GM12878 (cell line): ENCODE data around the gene PPP1R10. TPM values are rescaled to one million over a fixed set of nuclear protein-coding genes. Genes with fewer than 3 reads are reported as not detected.

Experiments
- ATAC-seq: fragments of 200-7000 bp; cut with Tn5 transposase; 3 replicates; pipeline ENCODE4 v1.9.1; 2020; ENCODE audit warnings: mild to moderate bottlenecking, moderate library complexity
- BruUV-seq: library from RNA; stranded (reverse); fragments of 400-500 nt; replicated peaks from 2 replicates; lab custom pipeline; 2021; lab: Mats Ljungman, UMichigan
- CTCF ChIA-PET: fragments of 300-600 bp; sonication (Branson Sonifier 250); formaldehyde crosslinking; extraction: SDS; loops from one replicate; lab custom pipeline; 2021; ENCODE audit warnings: inconsistent platforms; lab: Yijun Ruan, JAX
- POLR2A ChIA-PET: fragments of 350-600 bp; formaldehyde crosslinking; extraction: SDS; loops from one replicate; lab custom pipeline; 2021; ENCODE audit warnings: inconsistent platforms; lab: Charles Lee
- RAD21 ChIA-PET: fragments of 300-600 bp; sonication (Branson Sonifier 250); formaldehyde crosslinking; loops from one replicate; lab custom pipeline; 2023; ENCODE audit warnings: antibody characterized with exemption; ENCODE audit not compliant: unreplicated experiment; lab: Charles Lee
- SMC1A ChIA-PET: fragments of 300-600 bp; sonication (Branson Sonifier 250); formaldehyde crosslinking; loops from one replicate; lab custom pipeline; 2023; ENCODE audit not compliant: unreplicated experiment, uncharacterized antibody; lab: Charles Lee
- DNase-seq: peaks from one replicate; pipeline ENCODE4 v3.0.0-alpha.2; 2011; ENCODE audit warnings: low read depth, low spot score
- FAIRE-seq: peaks from 3 replicates; lab custom pipeline; 2011; peaks lifted over from hg19 to GRCh38; lab: Jason Lieb, UNC
- H2AFZ ChIP-seq: 2 replicates; pipeline ENCODE4 v1.6.0; 2011; ENCODE audit warnings: low read depth, low read length, control low read depth; ENCODE audit not compliant: control insufficient read depth
- H3K27ac ChIP-seq: 2 replicates; pipeline ENCODE4 v1.5.1; 2011; ENCODE audit warnings: control low read depth; ENCODE audit not compliant: control insufficient read depth, insufficient read depth
- H3K27me3 ChIP-seq, 2 experiments: replicated peaks in 1 of 2; 2 replicates each; pipeline versions ENCODE4 v1.6.0 to v1.6.1; 2011; ENCODE audit warnings: low read length in 1 of 2; ENCODE audit not compliant: control insufficient read depth in 2 of 2, insufficient read depth in 2 of 2
- H3K36me3 ChIP-seq, 2 experiments: 2 replicates each; pipeline ENCODE4 v1.5.1; 2011; ENCODE audit warnings: low read length in 1 of 2; ENCODE audit not compliant: control insufficient read depth in 2 of 2, insufficient read depth in 2 of 2
- H3K4me1 ChIP-seq: 2 replicates; pipeline ENCODE4 v1.6.1; 2011; ENCODE audit warnings: mild to moderate bottlenecking, low read length, moderate library complexity, mixed read lengths; ENCODE audit not compliant: control insufficient read depth, insufficient read depth
- H3K4me2 ChIP-seq: 2 replicates; pipeline ENCODE4 v1.6.0; 2011; ENCODE audit warnings: control low read depth; ENCODE audit not compliant: control insufficient read depth, insufficient read depth
- H3K4me3 ChIP-seq: fragments of 200-600 bp; sonication (generic); 2 replicates; pipeline ENCODE4 v1.5.1; 2016
- H3K79me2 ChIP-seq: 2 replicates; pipeline ENCODE4 v1.6.0; 2011; ENCODE audit warnings: low read length; ENCODE audit not compliant: control insufficient read depth, insufficient read depth
- H3K9ac ChIP-seq: 2 replicates; pipeline ENCODE4 v1.8.0; 2011; ENCODE audit warnings: low read length, control low read depth, mixed read lengths; ENCODE audit not compliant: control insufficient read depth, insufficient read depth
- H3K9me3 ChIP-seq: replicated peaks from 3 replicates; pipeline ENCODE4 v1.5.1; 2011; ENCODE audit warnings: mild to moderate bottlenecking, low read length; ENCODE audit not compliant: control insufficient read depth, insufficient read depth
- H4K20me1 ChIP-seq: 2 replicates; pipeline ENCODE4 v1.6.0; 2011; ENCODE audit not compliant: control insufficient read depth, insufficient read depth
- BCL3 ChIP-seq: IDR thresholded peaks from 2 replicates; pipeline ENCODE4 v1.6.1; 2011; ENCODE audit warnings: borderline replicate concordance, low read depth, mild to moderate bottlenecking, moderate library complexity, low read length; ENCODE audit not compliant: insufficient read depth, poor library complexity, severe bottlenecking
- EZH2 ChIP-seq: IDR thresholded peaks from 2 replicates; pipeline ENCODE4 v1.6.1; 2012; ENCODE audit warnings: low read depth, mild to moderate bottlenecking, control low read depth, inconsistent platforms, low read length, borderline replicate concordance; ENCODE audit not compliant: control insufficient read depth
- KDM1A ChIP-seq: fragments of 200-600 bp; sonication (generic); IDR thresholded peaks from 2 replicates; pipeline ENCODE4 v1.6.1; 2016; ENCODE audit warnings: borderline replicate concordance
- POLR2A ChIP-seq: IDR thresholded peaks from 2 replicates; pipeline ENCODE4 v1.6.1; 2011; ENCODE audit warnings: low read depth, mild to moderate bottlenecking, low read length
- POLR2AphosphoS5 ChIP-seq: IDR thresholded peaks from 2 replicates; pipeline ENCODE4 v1.6.1; 2011; ENCODE audit warnings: mild to moderate bottlenecking, low read length, inconsistent platforms
- RCOR1 ChIP-seq: conservative IDR thresholded peaks from 2 replicates; pipeline ENCODE4 v1.6.1; 2012; ENCODE audit warnings: low read depth, low read length, improper control_type of control experiment
- SREBF2 ChIP-seq: IDR thresholded peaks from 2 replicates; pipeline ENCODE4 v1.6.1; 2012; ENCODE audit warnings: mild to moderate bottlenecking, low read length
- SRF ChIP-seq, 2 experiments: IDR thresholded peaks; 2 replicates each; pipeline ENCODE4 v1.6.1; 2011; ENCODE audit warnings: low read depth in 2 of 2, low read length in 2 of 2, mild to moderate bottlenecking in 1 of 2, moderate library complexity in 1 of 2
- USF1 ChIP-seq: IDR thresholded peaks from 2 replicates; pipeline ENCODE4 v1.6.1; 2011; ENCODE audit warnings: borderline replicate concordance, low read depth, mild to moderate bottlenecking, moderate library complexity, mixed read lengths, low read length; ENCODE audit not compliant: insufficient read depth; ENCODE audit errors: extremely low read length
- ZNF217 ChIP-seq: fragments of 450-650 bp; IDR thresholded peaks from 2 replicates; pipeline ENCODE4 v1.6.1; 2017; ENCODE audit warnings: antibody characterized with exemption, mild to moderate bottlenecking
- WGBS: methylation state at CpG from one replicate; pipeline ENCODE4 v1.1.6; 2016; ENCODE audit warnings: low lambda C conversion rate; ENCODE audit not compliant: insufficient replicate concordance, insufficient coverage; ENCODE audit errors: missing lambda C conversion rate; 5-methylcytosine and 5-hydroxymethylcytosine counted together
- in situ Hi-C: fragments of 300-500 bp; cut with MboI; formaldehyde crosslinking; loops from 9 replicates; pipeline ENCODE4 v1.14.3; 2018; ENCODE audit warnings: mixed read lengths
- intact Hi-C: fragments of 100-400 bp; cut with micrococcal nuclease; formaldehyde crosslinking; loops from one replicate; pipeline ENCODE4 v1.14.2; 2022; ENCODE audit not compliant: unreplicated experiment
- polyA plus RNA-seq, 11 experiments: library from polyadenylated mRNA; depleted of rRNA in 4 of 11; unstranded in 6 of 11; stranded (reverse) in 5 of 11; fragments of >200 nt; fragmentation: Nextera tagmentation in 4 of 11; fragmentation: Illumina TruSeq in 1 of 11; extraction: Ambion mirVana in 4 of 11; extraction: Trizol in 1 of 11; gene quantifications; 1 replicate in 1 of 11; 2 replicates in 10 of 11; pipeline versions ENCODE4 v1.2.1 to v1.2.3, GENCODE V29; 2011 to 2016; ENCODE audit warnings: inconsistent platforms in 2 of 11, missing spikeins in 2 of 11, low read depth in 1 of 11
- total RNA-seq, 4 experiments: library from RNA; depleted of rRNA in 3 of 4; stranded (reverse); fragments of >200 nt in 3 of 4; fragmentation: Illumina TruSeq in 1 of 4; extraction: Trizol in 1 of 4; gene quantifications; 2 replicates each; pipeline versions ENCODE4 v1.2.1 to v1.2.3, GENCODE V29; 2013 to 2021
- TF ChIP-seq, protein P1 (sequence below): fragments of 150-350 bp; IDR thresholded peaks from 2 replicates; pipeline ENCODE4 v1.6.1; 2016; ENCODE audit warnings: low read depth, low read length

Gene PPP1R10
- total and polyA plus RNA-seq, 10 of the 15 experiments (the other 5 are each of a cell fraction or from before 2014, with no cell fraction given), result 11.3 to 83.8 (median 41.2) TPM

DNA sequence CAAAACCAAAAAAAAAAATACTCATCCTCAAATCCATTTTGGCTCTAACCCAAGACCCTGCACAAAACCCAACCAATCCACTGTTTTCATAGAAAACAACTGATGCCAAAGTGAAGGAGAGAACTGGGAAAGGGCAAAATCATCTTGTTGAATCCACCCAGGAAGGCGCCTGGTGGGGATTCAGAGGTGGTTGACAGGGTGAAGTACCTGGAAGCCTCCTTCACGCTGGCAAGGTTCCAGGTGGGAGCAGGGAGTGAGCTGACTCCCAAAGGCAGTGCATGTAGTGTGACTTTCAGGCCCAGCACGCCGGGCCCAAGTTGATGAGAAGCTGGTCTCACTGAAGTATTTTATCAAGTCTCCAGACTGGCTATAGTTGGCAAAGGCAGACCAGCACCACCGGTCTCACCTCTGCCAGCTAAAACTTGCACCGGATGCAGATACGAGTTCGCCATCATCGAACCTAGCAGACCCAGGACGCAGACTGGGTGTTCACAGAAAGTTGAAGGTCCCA lies 16.5 kb downstream of the PPP1R10 start:
- Histone ChIP-seq H3K36me3 (peaks cover 20 to 31% of the 10 kb centered on the region in 2 experiments; a peak in 3 of 4 replicates), H4K20me1 (peaks cover 3% of the 10 kb centered on the region; the same call in 1 of the 2 replicates), H3K79me2 (no peaks in the 10 kb centered on the region), H3K9ac (no peak overlapping the region), H3K4me1 (no peaks in the 10 kb centered on the region; the same call in 1 of the 2 replicates), H3K4me3 (no peak overlapping the region), H3K27ac (no peak overlapping the region), H3K9me3 (no peaks in the 10 kb centered on the region), H3K4me2 (no peak overlapping the region), H2AFZ (no peak overlapping the region), H3K27me3 (no peaks in the 10 kb centered on the region)
- POLR2A ChIA-PET, result interaction anchor here (0.6 to 2.5 kb wide), 3 partner anchors 12 to 674 kb away, joined by 6 to 10 read pairs (median 9); no protein-coding TSS in a partner anchor
- TF ChIP-seq KDM1A, result no peak
- TF ChIP-seq SRF (IDR thresholded peaks at IDR 0.05; ENCODE audit: low read depth in 2 of 2, low read length in 2 of 2), result no peak
- TF ChIP-seq, protein P1, sequence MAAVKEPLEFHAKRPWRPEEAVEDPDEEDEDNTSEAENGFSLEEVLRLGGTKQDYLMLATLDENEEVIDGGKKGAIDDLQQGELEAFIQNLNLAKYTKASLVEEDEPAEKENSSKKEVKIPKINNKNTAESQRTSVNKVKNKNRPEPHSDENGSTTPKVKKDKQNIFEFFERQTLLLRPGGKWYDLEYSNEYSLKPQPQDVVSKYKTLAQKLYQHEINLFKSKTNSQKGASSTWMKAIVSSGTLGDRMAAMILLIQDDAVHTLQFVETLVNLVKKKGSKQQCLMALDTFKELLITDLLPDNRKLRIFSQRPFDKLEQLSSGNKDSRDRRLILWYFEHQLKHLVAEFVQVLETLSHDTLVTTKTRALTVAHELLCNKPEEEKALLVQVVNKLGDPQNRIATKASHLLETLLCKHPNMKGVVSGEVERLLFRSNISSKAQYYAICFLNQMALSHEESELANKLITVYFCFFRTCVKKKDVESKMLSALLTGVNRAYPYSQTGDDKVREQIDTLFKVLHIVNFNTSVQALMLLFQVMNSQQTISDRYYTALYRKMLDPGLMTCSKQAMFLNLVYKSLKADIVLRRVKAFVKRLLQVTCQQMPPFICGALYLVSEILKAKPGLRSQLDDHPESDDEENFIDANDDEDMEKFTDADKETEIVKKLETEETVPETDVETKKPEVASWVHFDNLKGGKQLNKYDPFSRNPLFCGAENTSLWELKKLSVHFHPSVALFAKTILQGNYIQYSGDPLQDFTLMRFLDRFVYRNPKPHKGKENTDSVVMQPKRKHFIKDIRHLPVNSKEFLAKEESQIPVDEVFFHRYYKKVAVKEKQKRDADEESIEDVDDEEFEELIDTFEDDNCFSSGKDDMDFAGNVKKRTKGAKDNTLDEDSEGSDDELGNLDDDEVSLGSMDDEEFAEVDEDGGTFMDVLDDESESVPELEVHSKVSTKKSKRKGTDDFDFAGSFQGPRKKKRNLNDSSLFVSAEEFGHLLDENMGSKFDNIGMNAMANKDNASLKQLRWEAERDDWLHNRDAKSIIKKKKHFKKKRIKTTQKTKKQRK, result no peak
- no peak for TF ChIP-seq RCOR1
- TF ChIP-seq EZH2, result no peak
- no peak for TF ChIP-seq BCL3
- TF ChIP-seq USF1, result no peak
- no peak for TF ChIP-seq ZNF217
- TF ChIP-seq POLR2AphosphoS5, result 0 out of 2 replicates have a peak, but pooled peaks have one; percentile 9
- TF ChIP-seq SREBF2, result no peak
- TF ChIP-seq POLR2A, result peak; percentile 47; the same call in 1 of the 2 replicates
- RAD21 ChIA-PET, result interaction anchor here (0.9 kb wide), 2 partner anchors 10 to 118 kb away, joined by 3 read pairs; no protein-coding TSS in a partner anchor
- no peak for FAIRE-seq
- in situ Hi-C loops, result no loop called here
- SMC1A ChIA-PET, result interaction anchor here (0.8 to 3.5 kb wide), 6 partner anchors 10 to 284 kb away, joined by 3 to 16 read pairs (median 4); partner anchors contain the start of gene DDR1
- no peak for ATAC-seq
- CTCF ChIA-PET, result interaction anchor here (0.6 to 10.3 kb wide), 6 partner anchors 9 to 924 kb away, joined by 3 to 188 read pairs (median 6); no protein-coding TSS in a partner anchor
- no peak for DNase-seq
- 87% methylated on average over 10 of the region's 10 CpGs for WGBS
- BruUV-seq, result TSS peak; percentile 19
- intact Hi-C loops, result no loop called here
